Measurements from ENCODE around the gene IRF6. TPM values are rescaled to one million over a fixed set of nuclear protein-coding genes. Genes with fewer than 3 reads are reported as not detected.

IRF6 gene
- total RNA-seq, 1 donor from 2014 or later: 0.05 TPM

- no peak overlapping the region for H3K4me3 Mint-ChIP-seq
- DNase-seq (ENCODE audit: low read depth, low spot score): no peak
- H3K27ac Mint-ChIP-seq (ENCODE audit: unreplicated experiment): no peak overlapping the region
- H3K4me1 Mint-ChIP-seq: peaks cover 6% of the 10 kb centered on the region
- peaks cover 99% of the 10 kb centered on the region for H3K27me3 Mint-ChIP-seq (ENCODE audit: low read depth)
- H3K36me3 Mint-ChIP-seq (ENCODE audit: low read depth): peaks cover 2% of the 10 kb centered on the region
- TF ChIP-seq CTCF (conservative IDR thresholded peaks at IDR 0.05): no peak
- peaks cover 5% of the 10 kb centered on the region for H3K9me3 Mint-ChIP-seq
These were observed 16.7 kb downstream of the IRF6 start for GRCh38 chr1:209789245-209789644.

- peaks cover 4% of the 10 kb centered on the region for H3K36me3 Mint-ChIP-seq (ENCODE audit: low read depth)
- H3K4me1 Mint-ChIP-seq: peaks cover 13% of the 10 kb centered on the region
- no peak for DNase-seq (ENCODE audit: low read depth, low spot score)
- TF ChIP-seq CTCF (conservative IDR thresholded peaks at IDR 0.05): no peak
- no peak overlapping the region for H3K27ac Mint-ChIP-seq (ENCODE audit: unreplicated experiment)
- H3K27me3 Mint-ChIP-seq (ENCODE audit: low read depth): peaks cover 82% of the 10 kb centered on the region
- H3K4me3 Mint-ChIP-seq: no peak overlapping the region
- H3K9me3 Mint-ChIP-seq: peaks cover 5% of the 10 kb centered on the region
These were observed 18.4 kb downstream of the IRF6 start for GRCh38 chr1:209787551-209787950.

- Mint-ChIP-seq H3K4me1 (peaks cover 13% of the 10 kb centered on the region), H3K4me3 (no peak overlapping the region), H3K9me3 (peaks cover 5% of the 10 kb centered on the region), H3K27ac (ENCODE audit: unreplicated experiment) (no peak overlapping the region), H3K36me3 (ENCODE audit: low read depth) (peaks cover 4% of the 10 kb centered on the region), H3K27me3 (ENCODE audit: low read depth) (peaks cover 68% of the 10 kb centered on the region)
- TF ChIP-seq CTCF (conservative IDR thresholded peaks at IDR 0.05): no peak
- DNase-seq (ENCODE audit: low read depth, low spot score): no peak
These were observed 19.8 kb downstream of the IRF6 start for GRCh38 chr1:209786146-209786545.

GRCh38 chr1:209785592-209785991, 20.4 kb downstream of the IRF6 start:
- no peak overlapping the region for H3K27ac Mint-ChIP-seq (ENCODE audit: unreplicated experiment)
- H3K36me3 Mint-ChIP-seq (ENCODE audit: low read depth): peaks cover 4% of the 10 kb centered on the region
- H3K9me3 Mint-ChIP-seq: peaks cover 5% of the 10 kb centered on the region
- no peak for TF ChIP-seq CTCF (conservative IDR thresholded peaks at IDR 0.05)
- DNase-seq (ENCODE audit: low read depth, low spot score): no peak
- H3K27me3 Mint-ChIP-seq (ENCODE audit: low read depth): peaks cover 63% of the 10 kb centered on the region
- no peak overlapping the region for H3K4me3 Mint-ChIP-seq
- peaks cover 13% of the 10 kb centered on the region for H3K4me1 Mint-ChIP-seq

GRCh38 chr1:209784265-209785169, 21.4 kb downstream of the IRF6 start, which contains the start of gene C1orf74:
C1orf74 (minus strand) TSS chr1:209784559; CDS start chr1:209783634, 925 bp downstream.
- H3K36me3 Mint-ChIP-seq (ENCODE audit: low read depth): peaks cover 4% of the 10 kb centered on the region
- peak within 1 kb of the TSS; percentile 95 for H3K27ac Mint-ChIP-seq (ENCODE audit: unreplicated experiment)

More at GRCh38 chr1:209784265-209785169, 21.4 kb downstream of the IRF6 start, which contains the start of gene C1orf74:
- peak within 1 kb of the TSS; percentile 95 for H3K4me3 Mint-ChIP-seq
- TF ChIP-seq CTCF (conservative IDR thresholded peaks at IDR 0.05): no peak
- peaks cover 5% of the 10 kb centered on the region for H3K9me3 Mint-ChIP-seq
- peak; percentile 100 for DNase-seq (ENCODE audit: low read depth, low spot score)
- peaks cover 13% of the 10 kb centered on the region for H3K4me1 Mint-ChIP-seq
- peaks cover 52% of the 10 kb centered on the region for H3K27me3 Mint-ChIP-seq (ENCODE audit: low read depth)
